Mammary epithelial cell (primary cell): Measurements from ENCODE around the gene VPS36.
"Not testable (repeated sequence)": the region's sequence is repeated elsewhere in the genome, so short reads cannot be mapped to it uniquely, and the experiment has no call there.

ENCODE experiments used
- EZH2 ChIP-seq: IDR thresholded peaks from 2 replicates; pipeline ENCODE4 v1.6.1; 2012; ENCODE audit warnings: low read length, inconsistent platforms, borderline replicate concordance
- TF ChIP-seq, protein P1 (sequence below), 2 donors: IDR thresholded peaks in 1 of 2; conservative IDR thresholded peaks in 1 of 2; 2 replicates each; pipeline ENCODE4 v1.5.1; 2011 to 2012; ENCODE audit warnings: inconsistent platforms in 2 of 2, low read length in 2 of 2, mild to moderate bottlenecking in 2 of 2, control low read depth in 1 of 2, low read depth in 1 of 2; ENCODE audit not compliant: insufficient read depth in 1 of 2; ENCODE audit errors: extremely low read depth in 1 of 2

DNA sequence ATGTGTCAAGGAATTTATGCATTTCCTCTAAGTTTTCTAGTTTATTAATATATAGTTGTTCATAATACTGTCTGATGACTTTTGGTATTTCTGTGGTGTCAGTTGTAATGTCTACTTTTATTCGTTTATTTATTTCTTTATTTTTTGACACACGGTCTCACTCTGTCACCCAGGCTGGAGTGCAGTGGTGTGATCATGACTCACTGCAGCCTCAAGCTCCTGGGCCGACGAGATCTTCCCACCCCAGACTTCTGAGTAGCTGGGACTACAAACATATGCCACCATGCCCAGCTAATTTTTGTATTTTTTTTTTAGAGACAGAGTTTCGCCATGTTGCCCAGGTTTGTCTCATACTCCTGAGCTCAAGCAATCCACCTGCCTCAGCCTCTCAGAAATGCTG is 43.8 kb upstream of the VPS36 start:
- TF ChIP-seq, protein P1, sequence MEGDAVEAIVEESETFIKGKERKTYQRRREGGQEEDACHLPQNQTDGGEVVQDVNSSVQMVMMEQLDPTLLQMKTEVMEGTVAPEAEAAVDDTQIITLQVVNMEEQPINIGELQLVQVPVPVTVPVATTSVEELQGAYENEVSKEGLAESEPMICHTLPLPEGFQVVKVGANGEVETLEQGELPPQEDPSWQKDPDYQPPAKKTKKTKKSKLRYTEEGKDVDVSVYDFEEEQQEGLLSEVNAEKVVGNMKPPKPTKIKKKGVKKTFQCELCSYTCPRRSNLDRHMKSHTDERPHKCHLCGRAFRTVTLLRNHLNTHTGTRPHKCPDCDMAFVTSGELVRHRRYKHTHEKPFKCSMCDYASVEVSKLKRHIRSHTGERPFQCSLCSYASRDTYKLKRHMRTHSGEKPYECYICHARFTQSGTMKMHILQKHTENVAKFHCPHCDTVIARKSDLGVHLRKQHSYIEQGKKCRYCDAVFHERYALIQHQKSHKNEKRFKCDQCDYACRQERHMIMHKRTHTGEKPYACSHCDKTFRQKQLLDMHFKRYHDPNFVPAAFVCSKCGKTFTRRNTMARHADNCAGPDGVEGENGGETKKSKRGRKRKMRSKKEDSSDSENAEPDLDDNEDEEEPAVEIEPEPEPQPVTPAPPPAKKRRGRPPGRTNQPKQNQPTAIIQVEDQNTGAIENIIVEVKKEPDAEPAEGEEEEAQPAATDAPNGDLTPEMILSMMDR (conservative IDR thresholded peaks at IDR 0.05 in 1 of 2, IDR thresholded peaks at IDR 0.05 in 1 of 2; ENCODE audit: extremely low read depth in 1 of 2, insufficient read depth in 1 of 2, low read depth in 1 of 2, low read length in 2 of 2): not testable (repeated sequence)
- not testable (repeated sequence) for TF ChIP-seq EZH2
